HEK293 (cell line): ENCODE measurements around the gene MOCS2.

Experiments used
- BCL11A ChIP-seq: fragments of 450-650 bp; formaldehyde crosslinking; IDR thresholded peaks from 2 replicates; pipeline ENCODE4 v1.5.1; 2016; ENCODE audit warnings: low read depth, missing biosample characterization, missing genetic modification characterization
- CTCF ChIP-seq: fragments of 450-650 bp; formaldehyde crosslinking; IDR thresholded peaks from 2 replicates; pipeline ENCODE4 v1.5.1; 2016; ENCODE audit warnings: missing biosample characterization, missing genetic modification characterization
- ZNF776 ChIP-seq: fragments of 450-650 bp; formaldehyde crosslinking; IDR thresholded peaks from 2 replicates; pipeline ENCODE4 v1.5.0; 2017; ENCODE audit warnings: missing biosample characterization, missing genetic modification characterization, borderline replicate concordance

DNA sequence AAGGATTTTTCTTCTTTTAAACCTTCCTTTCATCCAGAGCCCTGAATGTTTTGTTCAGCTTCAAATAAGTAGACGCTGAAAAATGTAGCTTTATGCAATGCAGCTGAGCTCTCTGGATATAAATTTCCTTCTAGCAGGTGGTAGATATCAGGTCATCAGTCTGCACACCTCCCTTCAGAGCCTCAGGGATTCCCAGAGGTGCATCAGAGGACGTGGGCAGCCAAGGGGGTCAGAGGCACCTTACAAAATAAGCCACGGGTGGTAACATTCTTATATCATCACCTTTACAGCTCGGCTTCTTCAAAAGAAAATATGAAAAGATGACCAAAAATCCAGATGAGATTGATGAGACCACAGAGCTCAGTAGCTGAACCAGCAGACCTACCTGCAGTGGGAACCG is 19.3 kb downstream of the MOCS2 start:
- TF ChIP-seq CTCF (tag by site-specific recombination): no peak
- TF ChIP-seq BCL11A (tag by site-specific recombination): no peak
- no peak for TF ChIP-seq ZNF776 (tag by site-specific recombination)
